ENCODE measurements around the gene HSD17B8. TPM values are rescaled to one million over a fixed set of nuclear protein-coding genes. Genes with fewer than 3 reads are reported as not detected.

The HSD17B8 gene
- total and polyA plus RNA-seq, 8 donors, result 20.9 to 47.4 (median 34.5) TPM

GRCh38 chr6:33236328-33236727 is 31.9 kb downstream of the HSD17B8 start:
- intact Hi-C loops (cut with DNase I), result loop anchor here in 2 of 3 donors (10.0 kb wide), 2 partner anchors 72 to 232 kb away; partner anchors contain the start of gene HLA-DOA (in 1 of the 2)
- no peak overlapping the region for H3K27ac ChIP-seq
- TF ChIP-seq CTCF (IDR thresholded peaks at IDR 0.05), result no peak
- no peak overlapping the region for H3K4me3 ChIP-seq
- no peaks in the 10 kb centered on the region for H3K9me3 ChIP-seq
- FAIRE-seq (no peak), DNase-seq (no peak), ATAC-seq (no peak)
- no peaks in the 10 kb centered on the region for H3K36me3 ChIP-seq
- H3K27me3 ChIP-seq, result no peaks in the 10 kb centered on the region
- no peaks in the 10 kb centered on the region for H3K4me1 ChIP-seq

- Histone ChIP-seq H3K27ac (no peak overlapping the region), H3K4me1 (no peaks in the 10 kb centered on the region), H3K36me3 (no peaks in the 10 kb centered on the region), H3K9me3 (no peaks in the 10 kb centered on the region), H3K27me3 (no peaks in the 10 kb centered on the region), H3K4me3 (no peak overlapping the region)
- DNase-seq (no peak), FAIRE-seq (no peak), ATAC-seq (no peak)
- WGBS, 2 donors, result 77 to 85% methylated on average over 6 of the region's 6 CpGs
- intact Hi-C loops (cut with DNase I), result loop anchor here in 2 of 3 donors (10.0 kb wide), 2 partner anchors 72 to 232 kb away; partner anchors contain the start of gene HLA-DOA (in 1 of the 2)
- TF ChIP-seq CTCF (IDR thresholded peaks at IDR 0.05), result no peak
Measured at GRCh38 chr6:33236852-33237251, 32.4 kb downstream of the HSD17B8 start.

GRCh38 chr6:33237741-33238140 is 33.3 kb downstream of the HSD17B8 start:
- Histone ChIP-seq H3K36me3 (no peaks in the 10 kb centered on the region), H3K9me3 (no peaks in the 10 kb centered on the region), H3K27me3 (no peaks in the 10 kb centered on the region), H3K4me3 (no peak overlapping the region), H3K27ac (no peak overlapping the region), H3K4me1 (no peaks in the 10 kb centered on the region)
- no peak for ATAC-seq
- FAIRE-seq, result no peak
- 35 to 50% methylated on average over 2 of the region's 2 CpGs for WGBS, 2 donors
- DNase-seq, result no peak
- TF ChIP-seq CTCF (IDR thresholded peaks at IDR 0.05), result no peak
- intact Hi-C loops (cut with DNase I), result loop anchor here in 2 of 3 donors (10.0 kb wide), 2 partner anchors 73 to 233 kb away; partner anchors contain the start of gene HLA-DOA (in 1 of the 2)

- no peak for TF ChIP-seq CTCF (IDR thresholded peaks at IDR 0.05)
- H3K9me3 ChIP-seq, result no peaks in the 10 kb centered on the region
- FAIRE-seq (no peak), ATAC-seq (no peak), DNase-seq (no peak)
- H3K27me3 ChIP-seq, result no peaks in the 10 kb centered on the region
- H3K4me1 ChIP-seq, result no peaks in the 10 kb centered on the region
- H3K27ac ChIP-seq, result no peak overlapping the region
- intact Hi-C loops (cut with DNase I), result no loop called here
- H3K4me3 ChIP-seq, result no peak overlapping the region
- no peaks in the 10 kb centered on the region for H3K36me3 ChIP-seq
- WGBS, 2 donors, result 48 to 55% methylated on average over 3 of the region's 3 CpGs
Measured at GRCh38 chr6:33241968-33242367, 37.5 kb downstream of the HSD17B8 start.

- no peaks in the 10 kb centered on the region for H3K36me3 ChIP-seq
- TF ChIP-seq CTCF (IDR thresholded peaks at IDR 0.05), result no peak
- DNase-seq (no peak), ATAC-seq (no peak), FAIRE-seq (no peak)
- H3K27me3 ChIP-seq, result no peaks in the 10 kb centered on the region
- H3K9me3 ChIP-seq, result no peaks in the 10 kb centered on the region
- 19 to 20% methylated on average over 1 of the region's 1 CpG for WGBS, 2 donors
- H3K4me1 ChIP-seq, result no peaks in the 10 kb centered on the region
- intact Hi-C loops (cut with DNase I), result no loop called here
- H3K27ac ChIP-seq, result no peak overlapping the region
- no peak overlapping the region for H3K4me3 ChIP-seq
Measured at GRCh38 chr6:33243476-33243875, 39.0 kb downstream of the HSD17B8 start.

Data from pancreas (tissue), 10 donors.